Measurements from ENCODE around the gene SLC22A23.

DNA sequence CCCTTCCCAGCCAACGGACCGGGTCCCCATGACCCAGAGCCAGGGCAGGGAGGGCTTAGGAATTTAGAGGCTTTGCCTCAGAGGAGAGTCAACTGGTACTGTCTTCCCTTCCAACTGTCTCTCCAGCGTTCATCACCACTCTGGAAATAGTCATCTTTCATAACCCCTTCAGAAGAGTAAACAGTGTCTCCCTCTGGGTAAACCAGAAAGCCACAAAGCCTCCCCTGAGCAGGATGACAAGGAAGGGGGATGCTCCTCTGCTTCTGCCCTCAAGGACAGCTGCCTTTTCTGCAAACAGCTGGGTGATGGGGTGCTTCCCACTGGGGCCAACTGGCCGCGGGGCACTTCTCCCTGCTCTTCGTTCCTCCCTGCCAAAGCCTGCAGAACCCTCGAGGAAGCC, 108.0 kb downstream of the SLC22A23 start:
- TF ChIP-seq EZH2 (IDR thresholded peaks at IDR 0.05; ENCODE audit: insufficient read depth, poor library complexity, severe bottlenecking): no peak
- no peak for TF ChIP-seq EZH2phosphoT487 (IDR thresholded peaks at IDR 0.05; ENCODE audit: insufficient read depth, low read depth)
